Stimulated activated CD8-positive, alpha-beta memory T cell treated with anti-CD3 and anti-CD28 coated beads, Interleukin-4, amount 100 ng/mL, for 48 hours (primary cell): ENCODE data around the gene ELMO3.

Experiments used
- DNase-seq: peaks from one replicate; pipeline ENCODE4 v3.0.0-alpha.2; 2020

ELMO3 gene, protein sequence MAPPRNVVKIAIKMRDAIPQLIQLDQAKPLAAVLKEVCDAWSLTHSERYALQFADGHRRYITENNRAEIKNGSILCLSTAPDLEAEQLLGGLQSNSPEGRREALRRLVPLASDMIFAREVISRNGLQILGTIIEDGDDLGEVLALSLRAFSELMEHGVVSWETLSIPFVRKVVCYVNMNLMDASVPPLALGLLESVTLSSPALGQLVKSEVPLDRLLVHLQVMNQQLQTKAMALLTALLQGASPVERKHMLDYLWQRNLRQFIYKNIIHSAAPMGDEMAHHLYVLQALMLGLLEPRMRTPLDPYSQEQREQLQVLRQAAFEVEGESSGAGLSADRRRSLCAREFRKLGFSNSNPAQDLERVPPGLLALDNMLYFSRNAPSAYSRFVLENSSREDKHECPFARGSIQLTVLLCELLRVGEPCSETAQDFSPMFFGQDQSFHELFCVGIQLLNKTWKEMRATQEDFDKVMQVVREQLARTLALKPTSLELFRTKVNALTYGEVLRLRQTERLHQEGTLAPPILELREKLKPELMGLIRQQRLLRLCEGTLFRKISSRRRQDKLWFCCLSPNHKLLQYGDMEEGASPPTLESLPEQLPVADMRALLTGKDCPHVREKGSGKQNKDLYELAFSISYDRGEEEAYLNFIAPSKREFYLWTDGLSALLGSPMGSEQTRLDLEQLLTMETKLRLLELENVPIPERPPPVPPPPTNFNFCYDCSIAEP

DNA sequence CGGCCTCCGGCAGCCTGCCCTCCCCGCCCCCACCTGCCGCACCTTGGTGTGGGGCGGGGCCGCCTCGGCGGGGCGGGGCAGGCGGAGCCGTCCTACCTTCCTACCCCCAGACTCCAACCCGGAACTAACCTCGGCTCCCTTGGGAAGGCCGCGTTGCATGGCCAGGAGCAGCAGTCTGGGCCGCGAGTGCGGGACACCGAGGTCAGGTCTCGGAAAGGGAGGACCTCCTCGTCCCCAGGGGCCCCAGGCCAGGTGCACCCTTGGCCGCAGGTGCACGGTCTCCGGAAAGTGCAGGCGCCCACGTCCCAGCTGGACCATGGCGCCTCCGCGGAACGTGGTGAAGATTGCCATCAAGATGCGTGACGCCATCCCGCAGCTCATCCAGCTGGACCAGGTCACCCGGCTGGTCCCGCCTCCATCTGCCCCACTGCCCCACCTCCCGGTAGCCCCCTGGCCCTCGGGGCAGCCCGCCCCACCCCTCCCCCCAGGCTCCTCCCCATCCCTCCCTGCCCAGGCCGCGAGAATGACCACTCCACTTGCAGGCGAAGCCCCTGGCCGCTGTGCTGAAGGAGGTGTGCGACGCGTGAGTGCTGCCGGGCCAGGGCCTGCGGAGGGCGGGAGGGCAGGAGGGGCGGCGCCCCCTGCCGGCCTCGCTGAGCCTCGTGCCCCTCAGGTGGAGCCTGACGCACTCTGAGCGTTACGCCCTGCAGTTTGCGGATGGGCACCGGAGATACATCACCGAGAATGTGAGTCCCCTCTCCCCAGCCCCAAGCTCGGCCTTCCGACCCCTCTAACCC is at the start of gene ELMO3:
TSS of gene ELMO3 (plus strand) at position 121 of the 797 bp plus-strand sequence. CDS start at position 317, 196 bp downstream.
- no peak for DNase-seq

DNA sequence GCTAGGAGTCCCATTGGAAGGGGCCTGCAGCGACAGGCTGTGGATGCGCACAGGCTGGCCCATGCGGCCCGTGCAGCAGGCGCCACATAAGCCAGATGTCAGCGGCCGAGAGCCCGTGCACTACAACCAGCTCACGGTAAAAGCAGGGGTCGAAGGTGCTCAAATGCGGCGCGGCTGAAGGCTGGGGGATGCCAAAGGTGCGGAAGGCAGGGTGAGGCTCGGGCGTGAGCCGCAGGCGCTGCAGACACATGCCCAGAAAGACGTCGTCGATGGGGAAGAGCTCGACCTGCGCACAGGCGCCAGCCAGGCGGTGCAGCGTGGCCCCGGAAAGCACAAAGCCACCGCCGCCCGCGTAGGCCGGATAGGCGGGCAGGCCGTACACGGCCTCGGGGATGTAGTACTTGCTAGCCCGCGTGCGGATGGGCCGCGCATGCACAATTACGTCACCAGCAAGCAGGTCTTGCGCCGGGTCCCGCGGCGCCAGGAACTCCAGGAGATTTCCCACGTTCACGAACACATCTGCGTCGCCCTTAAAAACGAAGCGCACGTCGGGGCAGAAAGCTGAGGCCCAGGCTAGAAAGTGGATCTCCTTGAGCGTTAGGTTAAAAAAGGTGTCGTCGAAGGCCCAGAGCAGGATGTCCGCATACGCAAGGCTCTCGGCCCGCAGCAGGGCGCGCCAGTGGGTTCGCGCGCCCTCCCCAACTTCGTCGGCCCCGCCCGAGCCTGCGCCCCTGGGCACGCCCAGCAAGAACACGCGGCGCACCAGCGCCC is 49.5 kb upstream of the ELMO3 start:
- DNase-seq: no peak

GRCh38 chr16:67150047-67150832 is 48.7 kb upstream of the ELMO3 start:
- peak; percentile 69 for DNase-seq

DNA sequence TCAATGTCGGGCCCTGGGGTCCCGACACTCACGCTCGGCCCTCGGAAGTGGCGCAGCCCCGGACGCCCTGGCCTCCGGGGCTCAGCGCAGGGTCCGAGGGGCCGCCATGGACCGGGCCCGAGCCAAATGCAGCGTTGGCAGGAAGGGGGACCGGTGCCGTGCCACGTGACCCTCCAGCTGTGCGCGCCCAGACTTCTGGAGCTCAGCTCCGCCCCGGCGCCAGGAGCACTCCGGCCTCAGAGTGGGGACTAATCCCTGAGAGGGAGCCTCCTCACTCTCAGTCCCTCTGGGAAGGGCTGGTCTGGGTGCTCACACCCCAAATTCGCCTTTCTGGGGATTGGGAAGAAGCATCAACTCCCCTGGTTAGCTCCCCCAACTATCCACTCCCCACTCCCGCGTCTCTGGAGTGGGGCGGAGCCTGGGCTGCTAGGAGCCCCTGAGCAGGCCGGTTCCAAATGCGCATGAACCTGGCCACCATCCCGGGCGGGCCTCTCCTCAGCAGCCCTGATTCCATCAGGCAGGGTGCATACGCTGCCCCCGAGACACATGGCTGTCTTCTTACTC is 48.0 kb upstream of the ELMO3 start, which contains the start of gene B3GNT9:
TSS of gene B3GNT9 (minus strand) at position 166 of the 564 bp plus-strand sequence. CDS start 513 bp downstream, outside the sequence.
- peak; percentile 67 for DNase-seq

DNA sequence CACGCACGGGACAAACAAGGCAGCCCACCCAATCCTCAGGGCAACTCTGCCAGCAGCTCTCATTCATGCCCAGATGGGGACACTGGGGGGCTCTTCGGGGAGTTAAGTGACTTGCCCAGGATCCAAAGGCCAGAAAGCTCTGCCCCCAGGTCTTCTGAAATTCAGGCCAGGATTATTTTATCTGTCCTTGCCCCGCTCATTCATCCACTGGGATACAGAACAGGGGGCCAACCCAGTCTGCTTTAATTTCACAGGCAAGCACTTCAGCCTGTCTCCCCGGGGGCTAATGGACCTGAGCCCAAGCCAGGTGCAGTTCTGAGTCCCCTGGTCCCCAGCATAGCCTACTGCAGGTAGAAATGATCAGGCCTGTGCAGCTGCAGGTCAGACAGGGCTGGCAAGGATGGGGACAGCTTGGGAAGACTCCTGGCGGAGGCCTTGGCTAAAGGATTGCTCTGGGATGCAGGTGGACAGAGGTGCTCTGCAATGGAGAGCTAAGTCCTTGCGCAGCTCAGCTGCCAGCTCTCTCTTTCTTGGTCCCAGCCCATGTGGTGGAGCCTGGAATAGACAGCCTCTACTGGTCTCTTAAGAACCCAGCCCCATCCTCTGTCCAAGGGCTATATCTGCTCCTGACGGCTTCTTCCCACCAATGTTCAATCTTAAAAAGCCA is 47.4 kb upstream of the ELMO3 start:
- DNase-seq: no peak

- no peak for DNase-seq
Observed at GRCh38 chr16:67154578-67155294, 44.2 kb upstream of the ELMO3 start.

- DNase-seq: peak; percentile 87
Observed at GRCh38 chr16:67155295-67156142, 43.4 kb upstream of the ELMO3 start.

DNA sequence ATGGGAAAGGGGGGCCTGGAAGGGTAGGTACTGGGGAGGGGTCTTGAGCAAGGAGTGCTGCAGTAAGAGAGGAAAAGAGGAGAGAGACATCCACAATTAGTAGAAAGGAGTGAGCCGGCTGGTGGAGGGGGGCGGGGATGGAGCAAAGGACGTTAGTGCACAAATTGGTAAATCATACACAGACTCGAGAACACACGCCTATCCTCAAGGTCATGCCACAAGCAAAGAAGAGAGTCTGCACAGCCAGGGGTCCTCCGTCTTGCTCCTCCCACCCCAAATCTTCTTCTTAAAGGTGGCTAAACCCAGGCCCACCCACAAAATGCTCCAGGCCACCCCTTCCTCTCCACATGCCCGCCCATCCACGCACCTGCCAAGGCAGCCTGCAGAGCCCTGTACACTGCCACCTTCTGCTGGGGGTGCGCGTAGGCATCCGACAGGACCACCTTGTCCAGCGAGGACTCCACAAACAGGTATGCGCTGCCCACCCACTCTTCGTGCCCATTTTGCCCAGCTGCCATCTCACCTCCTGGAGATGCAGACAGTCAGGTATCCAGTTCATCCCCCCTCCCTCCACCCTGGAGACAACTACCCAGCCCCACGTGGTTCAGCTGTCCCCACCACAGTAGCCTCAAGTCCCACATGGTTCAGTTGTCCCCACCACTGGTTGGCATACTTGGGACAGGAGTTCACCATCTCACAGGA is 42.6 kb upstream of the ELMO3 start:
- DNase-seq: no peak

DNA sequence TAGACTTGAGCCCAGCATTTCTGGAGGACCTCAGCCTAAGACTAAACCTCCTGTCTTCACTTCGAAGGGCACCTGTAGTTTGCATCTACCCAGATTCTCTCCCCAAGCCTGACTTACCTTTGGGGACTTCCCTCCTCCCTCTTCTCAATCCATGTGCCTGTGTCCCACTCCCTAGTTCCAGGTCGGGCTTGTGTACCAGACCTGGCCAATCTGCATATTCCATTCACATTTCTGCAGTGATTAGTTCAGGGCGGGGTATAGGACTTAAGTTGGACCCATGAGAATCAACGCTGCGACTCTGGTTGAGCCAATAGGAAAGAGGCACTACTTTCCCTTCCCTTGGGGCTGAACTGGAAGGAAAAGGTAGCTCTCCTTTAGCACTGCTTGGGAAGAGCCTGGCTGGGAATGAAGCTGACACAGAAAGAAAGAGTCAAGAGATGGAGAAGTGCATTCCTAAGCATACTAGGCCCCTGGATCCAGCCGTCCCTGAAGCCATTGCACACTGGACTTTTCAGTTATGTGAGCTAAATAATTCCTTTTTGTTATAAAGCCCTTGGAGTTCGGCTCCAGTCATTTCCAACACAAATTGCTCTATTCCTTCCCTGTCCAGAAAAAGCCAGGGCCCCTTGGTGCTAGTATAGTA is 41.7 kb upstream of the ELMO3 start:
- no peak for DNase-seq

GRCh38 chr16:67157892-67158635 is 40.9 kb upstream of the ELMO3 start:
- DNase-seq: no peak

GRCh38 chr16:67158637-67159600 is 40.0 kb upstream of the ELMO3 start:
- DNase-seq: peak; percentile 90

DNA sequence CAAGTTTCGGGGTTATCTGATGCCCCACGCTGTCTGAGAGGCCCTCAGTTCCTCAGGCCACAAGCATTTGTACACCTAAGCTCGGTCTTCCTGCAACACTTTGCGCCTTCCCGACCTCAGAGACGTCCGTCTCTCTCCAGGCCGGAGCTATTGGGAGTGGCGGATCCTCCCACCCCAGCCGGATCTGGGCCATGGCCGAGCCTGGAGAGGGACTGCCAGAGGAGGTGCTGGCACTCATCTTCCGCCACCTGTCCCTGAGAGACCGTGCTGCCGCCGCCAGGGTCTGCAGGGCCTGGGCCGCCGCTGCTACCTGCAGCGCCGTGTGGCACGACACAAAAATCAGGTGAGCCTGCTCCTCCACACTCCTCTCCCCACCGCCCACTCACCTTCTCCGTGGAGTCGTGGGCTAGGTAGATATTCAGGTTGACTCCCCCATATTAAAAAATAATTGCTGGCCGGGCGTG is 37.3 kb upstream of the ELMO3 start:
- DNase-seq: no peak

DNA sequence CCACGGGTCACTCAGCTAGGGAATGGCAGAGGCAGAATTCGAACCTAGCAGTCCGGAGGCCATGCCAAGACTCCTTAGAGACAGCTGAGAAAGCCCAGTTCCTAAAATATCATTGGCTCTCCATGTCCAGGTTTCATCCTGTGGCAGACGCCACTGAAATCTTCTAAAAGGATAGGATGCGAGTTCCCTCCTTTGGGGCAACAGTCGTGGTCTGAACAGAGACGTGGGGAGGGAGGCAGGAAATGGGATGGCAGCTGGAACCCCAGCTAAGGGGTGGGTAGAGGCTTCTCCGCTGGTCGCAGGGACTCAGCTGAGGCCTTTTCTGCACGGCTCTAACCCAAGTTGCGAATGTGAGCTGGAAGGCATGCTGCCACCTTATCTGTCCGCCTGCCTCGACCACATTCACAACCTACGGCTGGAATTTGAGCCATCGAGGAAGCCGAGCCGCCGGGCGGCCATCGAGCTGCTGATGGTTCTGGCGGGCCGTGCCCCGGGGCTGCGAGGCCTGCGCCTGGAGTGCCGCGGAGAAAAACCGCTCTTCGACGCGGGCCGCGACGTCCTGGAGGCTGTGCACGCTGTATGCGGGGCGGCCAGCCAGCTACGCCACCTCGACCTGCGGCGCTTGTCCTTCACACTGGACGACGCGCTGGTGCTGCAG is 36.3 kb upstream of the ELMO3 start:
- DNase-seq: no peak

DNA sequence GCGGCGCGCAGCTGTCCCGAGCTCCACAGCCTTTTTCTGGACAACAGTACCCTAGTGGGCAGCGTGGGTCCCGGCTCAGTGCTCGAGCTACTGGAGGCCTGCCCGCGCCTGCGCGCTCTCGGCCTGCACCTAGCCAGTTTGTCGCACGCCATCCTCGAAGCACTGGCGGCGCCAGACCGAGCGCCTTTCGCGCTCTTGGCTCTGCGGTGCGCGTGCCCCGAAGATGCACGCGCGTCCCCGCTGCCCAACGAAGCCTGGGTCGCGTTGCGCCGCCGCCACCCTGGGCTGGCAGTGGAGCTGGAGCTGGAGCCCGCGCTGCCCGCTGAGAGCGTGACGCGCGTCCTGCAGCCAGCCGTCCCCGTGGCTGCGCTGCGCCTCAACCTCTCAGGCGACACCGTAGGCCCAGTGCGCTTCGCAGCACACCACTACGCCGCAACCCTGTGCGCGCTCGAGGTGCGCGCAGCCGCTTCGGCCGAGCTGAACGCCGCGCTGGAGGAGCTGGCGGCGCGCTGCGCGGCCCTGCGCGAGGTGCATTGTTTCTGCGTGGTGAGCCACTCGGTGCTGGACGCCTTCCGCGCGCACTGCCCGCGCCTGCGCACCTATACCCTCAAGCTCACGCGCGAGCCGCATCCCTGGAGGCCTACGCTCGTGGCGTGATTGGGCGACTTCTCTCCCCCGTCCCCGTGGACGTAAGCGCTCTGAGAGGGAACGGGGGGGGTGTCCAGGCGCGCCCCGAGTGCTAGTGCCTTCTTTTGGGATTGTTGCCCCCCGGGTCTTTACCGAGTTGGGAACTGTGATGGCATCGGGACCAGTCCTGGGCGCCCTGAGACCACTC is 35.5 kb upstream of the ELMO3 start:
- peak; percentile 54 for DNase-seq
